ENCODE measurements around the gene ACSS1. TPM values are rescaled to one million over a fixed set of nuclear protein-coding genes. Genes with fewer than 3 reads are reported as not detected.
A peak's percentile ranks its signal among the peaks of the same experiment; 100 is the strongest.

Gene ACSS1
- total RNA-seq, 2 donors from 2014 or later: 73.8 to 83.8 TPM

GRCh38 chr20:25014816-25015215, 43.1 kb downstream of the ACSS1 start:
- intact Hi-C loops (cut with DNase I): no loop called here
- no peak for TF ChIP-seq POLR2A (IDR thresholded peaks at IDR 0.05)
- TF ChIP-seq, protein P1, sequence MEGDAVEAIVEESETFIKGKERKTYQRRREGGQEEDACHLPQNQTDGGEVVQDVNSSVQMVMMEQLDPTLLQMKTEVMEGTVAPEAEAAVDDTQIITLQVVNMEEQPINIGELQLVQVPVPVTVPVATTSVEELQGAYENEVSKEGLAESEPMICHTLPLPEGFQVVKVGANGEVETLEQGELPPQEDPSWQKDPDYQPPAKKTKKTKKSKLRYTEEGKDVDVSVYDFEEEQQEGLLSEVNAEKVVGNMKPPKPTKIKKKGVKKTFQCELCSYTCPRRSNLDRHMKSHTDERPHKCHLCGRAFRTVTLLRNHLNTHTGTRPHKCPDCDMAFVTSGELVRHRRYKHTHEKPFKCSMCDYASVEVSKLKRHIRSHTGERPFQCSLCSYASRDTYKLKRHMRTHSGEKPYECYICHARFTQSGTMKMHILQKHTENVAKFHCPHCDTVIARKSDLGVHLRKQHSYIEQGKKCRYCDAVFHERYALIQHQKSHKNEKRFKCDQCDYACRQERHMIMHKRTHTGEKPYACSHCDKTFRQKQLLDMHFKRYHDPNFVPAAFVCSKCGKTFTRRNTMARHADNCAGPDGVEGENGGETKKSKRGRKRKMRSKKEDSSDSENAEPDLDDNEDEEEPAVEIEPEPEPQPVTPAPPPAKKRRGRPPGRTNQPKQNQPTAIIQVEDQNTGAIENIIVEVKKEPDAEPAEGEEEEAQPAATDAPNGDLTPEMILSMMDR (IDR thresholded peaks at IDR 0.05): no peak
- ATAC-seq (no peak), DNase-seq (peak; percentile 1 to 13 (median 8))
- peaks cover 76% of the 10 kb centered on the region for H3K4me1 ChIP-seq
- H3K9me3 ChIP-seq: no peaks in the 10 kb centered on the region
- H3K27ac ChIP-seq: peak overlapping the region in 1 of 4 donors; percentile 97
- peaks cover 0 to 8% of the 10 kb centered on the region in 2 donors for H3K36me3 ChIP-seq (replicated peaks in 1 of 2; ENCODE audit: insufficient read depth in 1 of 2, low read depth in 2 of 2)
- no peaks in the 10 kb centered on the region for H3K27me3 ChIP-seq
- H3K4me3 ChIP-seq: no peak overlapping the region
- 80 to 89% methylated on average over 5 to 11 of the region's 11 CpGs for WGBS, 2 donors

- intact Hi-C loops (cut with DNase I): no loop called here
- H3K9me3 ChIP-seq: no peaks in the 10 kb centered on the region
- peaks cover 73% of the 10 kb centered on the region for H3K4me1 ChIP-seq
- no peaks in the 10 kb centered on the region for H3K27me3 ChIP-seq
- DNase-seq: peak; percentile 1 to 11 (median 7)
- no peak overlapping the region for H3K4me3 ChIP-seq
- no peak for ATAC-seq
- H3K27ac ChIP-seq: no peak overlapping the region
- WGBS, 2 donors: 89 to 91% methylated on average over 23 to 25 of the region's 25 CpGs
- peaks cover 0 to 8% of the 10 kb centered on the region in 2 donors for H3K36me3 ChIP-seq (replicated peaks in 1 of 2; ENCODE audit: insufficient read depth in 1 of 2, low read depth in 2 of 2)
- TF ChIP-seq, protein P1 (IDR thresholded peaks at IDR 0.05): no peak
Measured at GRCh38 chr20:25013478-25014380, 44.2 kb downstream of the ACSS1 start.

DNA sequence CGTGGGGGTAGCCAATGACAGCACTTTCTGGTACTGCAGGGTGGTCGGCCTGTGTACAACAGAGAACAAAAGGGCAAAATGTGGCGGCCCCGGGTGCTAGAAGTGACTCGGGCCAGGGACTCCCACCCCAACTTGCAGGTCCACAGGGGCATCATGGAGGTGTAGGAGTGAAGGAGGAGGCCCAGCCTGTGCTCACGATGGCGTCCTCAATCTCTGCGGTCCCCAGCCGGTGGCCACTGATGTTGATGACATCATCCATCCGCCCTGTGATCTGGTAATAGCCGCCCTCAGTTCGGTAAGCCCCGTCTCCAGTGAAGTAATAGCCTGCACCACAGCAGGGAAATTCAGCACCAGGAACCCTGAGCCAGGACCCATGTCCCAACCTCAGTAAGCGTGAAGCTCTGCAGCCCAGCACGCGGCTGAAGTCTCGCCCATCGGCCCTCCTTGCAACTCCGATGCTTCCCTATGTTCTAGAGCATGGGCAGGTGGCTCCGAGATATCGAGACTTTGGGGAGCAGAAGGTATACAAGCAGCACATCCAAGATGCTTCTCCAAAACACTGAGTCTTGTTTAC, 45.2 kb downstream of the ACSS1 start:
- H3K27me3 ChIP-seq: no peaks in the 10 kb centered on the region
- H3K4me3 ChIP-seq: no peak overlapping the region
- peaks cover 6 to 10% of the 10 kb centered on the region in 2 donors for H3K36me3 ChIP-seq (replicated peaks in 1 of 2; ENCODE audit: insufficient read depth in 1 of 2, low read depth in 2 of 2)
- peaks cover 62% of the 10 kb centered on the region for H3K4me1 ChIP-seq
- no peak for ATAC-seq
- 91 to 94% methylated on average over 17 to 21 of the region's 21 CpGs for WGBS, 2 donors
- no peaks in the 10 kb centered on the region for H3K9me3 ChIP-seq
- peak overlapping the region in 3 of 4 donors; percentile 48 to 71 (median 61) for H3K27ac ChIP-seq
- intact Hi-C loops (cut with DNase I): no loop called here
- DNase-seq: peak; percentile 1 to 10 (median 6)
- TF ChIP-seq, protein P1 (IDR thresholded peaks at IDR 0.05): no peak
- no peak for TF ChIP-seq POLR2A (IDR thresholded peaks at IDR 0.05)

GRCh38 chr20:25011831-25012241, 46.1 kb downstream of the ACSS1 start:
- DNase-seq: peak; percentile 61 to 75 (median 69)
- TF ChIP-seq, protein P1 (IDR thresholded peaks at IDR 0.05): no peak
- TF ChIP-seq POLR2A (IDR thresholded peaks at IDR 0.05): no peak
- Histone ChIP-seq H3K9me3 (no peaks in the 10 kb centered on the region), H3K4me3 (no peak overlapping the region), H3K27ac (peak overlapping the region; percentile 36 to 71 (median 54)), H3K27me3 (no peaks in the 10 kb centered on the region), H3K4me1 (peaks cover 54% of the 10 kb centered on the region), H3K36me3 (replicated peaks in 1 of 2; ENCODE audit: insufficient read depth in 1 of 2, low read depth in 2 of 2) (peaks cover 12 to 18% of the 10 kb centered on the region in 2 donors)
- ATAC-seq: peak; percentile 72
- intact Hi-C loops (cut with DNase I): no loop called here
- WGBS, 2 donors: 53 to 65% methylated on average over 3 to 12 of the region's 12 CpGs

Measured in body of pancreas (tissue), 4 donors.